ENCODE results near the gene MARCHF7. TPM values are rescaled to one million over a fixed set of nuclear protein-coding genes. Genes with fewer than 3 reads are reported as not detected.

Gene MARCHF7
- total and polyA plus RNA-seq, 2 of the 13 experiments (the other 11 are each of a cell fraction or from before 2014, with no cell fraction given) = 32.8 to 88.5 TPM

GRCh38 chr2:159712143-159712928 is at the start of gene MARCHF7 (continued):
- TF ChIP-seq NFAT5 (CRISPR knock-in tag; IDR thresholded peaks at IDR 0.05) (peak; percentile 90), HMG20A (CRISPR knock-in tag; IDR thresholded peaks at IDR 0.05; ENCODE audit: borderline replicate concordance) (peak; percentile 24; the same call in 1 of the 2 replicates), ZNF207 (IDR thresholded peaks at IDR 0.05; ENCODE audit: borderline replicate concordance) (no peak), CBX2 (IDR thresholded peaks at IDR 0.05; ENCODE audit: low read depth, low read length) (no peak), CBX2 (CRISPR knock-in tag; IDR thresholded peaks at IDR 0.05; ENCODE audit: low read depth) (peak; percentile 90; the same call in 1 of the 2 replicates), ZNF12 (CRISPR knock-in tag; IDR thresholded peaks at IDR 0.05) (no peak; the same call in 1 of the 2 replicates), ATF3 (CRISPR knock-in tag; IDR thresholded peaks at IDR 0.05) (peak; percentile 73; the same call in 1 of the 2 replicates), NFKB2 (CRISPR knock-in tag; IDR thresholded peaks at IDR 0.05; ENCODE audit: borderline replicate concordance) (peak; percentile 99), ZNF468 (CRISPR knock-in tag; IDR thresholded peaks at IDR 0.05) (peak; percentile 79; the same call in 1 of the 2 replicates), SAP130 (CRISPR knock-in tag; IDR thresholded peaks at IDR 0.05; ENCODE audit: low read depth) (peak; percentile 81; the same call in 1 of the 2 replicates), ZNF768 (CRISPR knock-in tag; IDR thresholded peaks at IDR 0.05) (peak; percentile 72; the same call in 1 of the 2 replicates), ZNF776 (CRISPR knock-in tag; IDR thresholded peaks at IDR 0.05) (peak; percentile 99), ESRRA (CRISPR knock-in tag; IDR thresholded peaks at IDR 0.05; ENCODE audit: low read depth) (peak; percentile 89), ZNF138 (CRISPR knock-in tag; IDR thresholded peaks at IDR 0.05; ENCODE audit: low read depth) (peak; percentile 89), ZSCAN22 (CRISPR knock-in tag; IDR thresholded peaks at IDR 0.05) (peak; percentile 75; the same call in 1 of the 2 replicates)
- TF ChIP-seq, protein P1, sequence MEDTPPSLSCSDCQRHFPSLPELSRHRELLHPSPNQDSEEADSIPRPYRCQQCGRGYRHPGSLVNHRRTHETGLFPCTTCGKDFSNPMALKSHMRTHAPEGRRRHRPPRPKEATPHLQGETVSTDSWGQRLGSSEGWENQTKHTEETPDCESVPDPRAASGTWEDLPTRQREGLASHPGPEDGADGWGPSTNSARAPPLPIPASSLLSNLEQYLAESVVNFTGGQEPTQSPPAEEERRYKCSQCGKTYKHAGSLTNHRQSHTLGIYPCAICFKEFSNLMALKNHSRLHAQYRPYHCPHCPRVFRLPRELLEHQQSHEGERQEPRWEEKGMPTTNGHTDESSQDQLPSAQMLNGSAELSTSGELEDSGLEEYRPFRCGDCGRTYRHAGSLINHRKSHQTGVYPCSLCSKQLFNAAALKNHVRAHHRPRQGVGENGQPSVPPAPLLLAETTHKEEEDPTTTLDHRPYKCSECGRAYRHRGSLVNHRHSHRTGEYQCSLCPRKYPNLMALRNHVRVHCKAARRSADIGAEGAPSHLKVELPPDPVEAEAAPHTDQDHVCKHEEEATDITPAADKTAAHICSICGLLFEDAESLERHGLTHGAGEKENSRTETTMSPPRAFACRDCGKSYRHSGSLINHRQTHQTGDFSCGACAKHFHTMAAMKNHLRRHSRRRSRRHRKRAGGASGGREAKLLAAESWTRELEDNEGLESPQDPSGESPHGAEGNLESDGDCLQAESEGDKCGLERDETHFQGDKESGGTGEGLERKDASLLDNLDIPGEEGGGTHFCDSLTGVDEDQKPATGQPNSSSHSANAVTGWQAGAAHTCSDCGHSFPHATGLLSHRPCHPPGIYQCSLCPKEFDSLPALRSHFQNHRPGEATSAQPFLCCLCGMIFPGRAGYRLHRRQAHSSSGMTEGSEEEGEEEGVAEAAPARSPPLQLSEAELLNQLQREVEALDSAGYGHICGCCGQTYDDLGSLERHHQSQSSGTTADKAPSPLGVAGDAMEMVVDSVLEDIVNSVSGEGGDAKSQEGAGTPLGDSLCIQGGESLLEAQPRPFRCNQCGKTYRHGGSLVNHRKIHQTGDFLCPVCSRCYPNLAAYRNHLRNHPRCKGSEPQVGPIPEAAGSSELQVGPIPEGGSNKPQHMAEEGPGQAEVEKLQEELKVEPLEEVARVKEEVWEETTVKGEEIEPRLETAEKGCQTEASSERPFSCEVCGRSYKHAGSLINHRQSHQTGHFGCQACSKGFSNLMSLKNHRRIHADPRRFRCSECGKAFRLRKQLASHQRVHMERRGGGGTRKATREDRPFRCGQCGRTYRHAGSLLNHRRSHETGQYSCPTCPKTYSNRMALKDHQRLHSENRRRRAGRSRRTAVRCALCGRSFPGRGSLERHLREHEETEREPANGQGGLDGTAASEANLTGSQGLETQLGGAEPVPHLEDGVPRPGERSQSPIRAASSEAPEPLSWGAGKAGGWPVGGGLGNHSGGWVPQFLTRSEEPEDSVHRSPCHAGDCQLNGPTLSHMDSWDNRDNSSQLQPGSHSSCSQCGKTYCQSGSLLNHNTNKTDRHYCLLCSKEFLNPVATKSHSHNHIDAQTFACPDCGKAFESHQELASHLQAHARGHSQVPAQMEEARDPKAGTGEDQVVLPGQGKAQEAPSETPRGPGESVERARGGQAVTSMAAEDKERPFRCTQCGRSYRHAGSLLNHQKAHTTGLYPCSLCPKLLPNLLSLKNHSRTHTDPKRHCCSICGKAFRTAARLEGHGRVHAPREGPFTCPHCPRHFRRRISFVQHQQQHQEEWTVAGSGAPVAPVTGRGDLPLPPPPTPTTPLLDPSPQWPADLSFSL (CRISPR knock-in tag; IDR thresholded peaks at IDR 0.05) = no peak; the same call in 1 of the 2 replicates
- TF ChIP-seq, protein P2, sequence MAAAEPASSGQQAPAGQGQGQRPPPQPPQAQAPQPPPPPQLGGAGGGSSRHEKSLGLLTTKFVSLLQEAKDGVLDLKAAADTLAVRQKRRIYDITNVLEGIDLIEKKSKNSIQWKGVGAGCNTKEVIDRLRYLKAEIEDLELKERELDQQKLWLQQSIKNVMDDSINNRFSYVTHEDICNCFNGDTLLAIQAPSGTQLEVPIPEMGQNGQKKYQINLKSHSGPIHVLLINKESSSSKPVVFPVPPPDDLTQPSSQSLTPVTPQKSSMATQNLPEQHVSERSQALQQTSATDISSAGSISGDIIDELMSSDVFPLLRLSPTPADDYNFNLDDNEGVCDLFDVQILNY (CRISPR knock-in tag; conservative IDR thresholded peaks at IDR 0.05) = peak; percentile 90
